Neuronal stem cell (in vitro differentiated cells): Measurements from ENCODE around the gene AMBRA1.
A peak's percentile ranks its signal among the peaks of the same experiment; 100 is the strongest.

Experiments used
- DNase-seq: peaks from one replicate; pipeline ENCODE4 v3.0.0-alpha.2; 2013; ENCODE audit warnings: low spot score
- H2AFZ ChIP-seq: one replicate; pipeline ENCODE4 v1.6.1; 2013; ENCODE audit warnings: mild to moderate bottlenecking, low read length, inconsistent platforms
- H2AK5ac ChIP-seq: 2 replicates; pipeline ENCODE4 v1.6.1; 2013; ENCODE audit warnings: low read depth, mild to moderate bottlenecking, inconsistent platforms, low read length, moderate library complexity, mixed read lengths
- H2BK120ac ChIP-seq: 2 replicates; pipeline ENCODE4 v1.6.1; 2013; ENCODE audit warnings: low read depth, mild to moderate bottlenecking, inconsistent platforms, low read length, moderate library complexity, mixed read lengths
- H2BK12ac ChIP-seq: one replicate; pipeline ENCODE4 v1.6.1; 2013; ENCODE audit warnings: low read length, inconsistent platforms
- H2BK15ac ChIP-seq: 2 replicates; pipeline ENCODE4 v1.6.1; 2013; ENCODE audit warnings: mild to moderate bottlenecking, low read length, inconsistent platforms, mixed read lengths
- H2BK5ac ChIP-seq: one replicate; pipeline ENCODE4 v1.6.1; 2013; ENCODE audit warnings: inconsistent platforms, mild to moderate bottlenecking, low read length, moderate library complexity
- H3K14ac ChIP-seq: one replicate; pipeline ENCODE4 v1.6.1; 2013; ENCODE audit warnings: low read length, inconsistent platforms
- H3K18ac ChIP-seq: 2 replicates; pipeline ENCODE4 v1.6.1; 2013; ENCODE audit warnings: low read length, inconsistent platforms
- H3K23ac ChIP-seq: 2 replicates; pipeline ENCODE4 v1.6.1; 2013; ENCODE audit warnings: low read depth, mild to moderate bottlenecking, mixed read lengths, low read length, inconsistent platforms; ENCODE audit not compliant: poor library complexity
- H3K27ac ChIP-seq: replicated peaks from 3 replicates; pipeline ENCODE4 v1.5.1; 2013; ENCODE audit warnings: low read length, inconsistent platforms
- H3K27me3 ChIP-seq, 3 experiments: 2 replicates each; pipeline ENCODE4 v1.6.1; 2013; ENCODE audit warnings: low read length in 3 of 3, mild to moderate bottlenecking in 2 of 3, inconsistent platforms in 1 of 3, low read depth in 1 of 3, mixed read lengths in 1 of 3, moderate library complexity in 1 of 3; ENCODE audit not compliant: control insufficient read depth in 3 of 3, insufficient read depth in 3 of 3
- H3K36me3 ChIP-seq, 2 donors: replicated peaks in 1 of 2; 2 replicates each; pipeline ENCODE4 v1.6.1; 2013; ENCODE audit warnings: low read length in 2 of 2; ENCODE audit not compliant: control insufficient read depth in 2 of 2, insufficient read depth in 2 of 2
- H3K4ac ChIP-seq: 2 replicates; pipeline ENCODE4 v1.6.1; 2013; ENCODE audit warnings: inconsistent platforms, mild to moderate bottlenecking, low read length, moderate library complexity
- H3K4me1 ChIP-seq, 2 donors: 1 replicate in 1 of 2; 2 replicates in 1 of 2; pipeline ENCODE4 v1.6.1; 2013; ENCODE audit warnings: low read length in 2 of 2, low read depth in 1 of 2; ENCODE audit not compliant: control insufficient read depth in 2 of 2, insufficient read depth in 1 of 2
- H3K4me2 ChIP-seq: one replicate; pipeline ENCODE4 v1.6.1; 2013; ENCODE audit warnings: mild to moderate bottlenecking, low read length, inconsistent platforms; ENCODE audit not compliant: insufficient read depth, poor library complexity, severe bottlenecking
- H3K4me3 ChIP-seq, 2 donors: 2 replicates each; pipeline ENCODE4 v1.5.1; 2013; ENCODE audit warnings: low read length in 2 of 2, mild to moderate bottlenecking in 2 of 2, inconsistent platforms in 1 of 2, moderate library complexity in 1 of 2
- H3K79me1 ChIP-seq: one replicate; pipeline ENCODE4 v1.6.1; 2013; ENCODE audit warnings: low read depth, mild to moderate bottlenecking, inconsistent platforms, low read length, moderate library complexity
- H3K9ac ChIP-seq: one replicate; pipeline ENCODE4 v1.6.1; 2013; ENCODE audit warnings: mild to moderate bottlenecking, low read depth, low read length, inconsistent platforms; ENCODE audit not compliant: poor library complexity
- H3K9me3 ChIP-seq, 2 donors: replicated peaks in 1 of 2; 2 replicates each; pipeline versions ENCODE3 to v1.6.1; 2013; ENCODE audit warnings: low read length in 2 of 2, mild to moderate bottlenecking in 2 of 2, inconsistent platforms in 1 of 2, low read depth in 1 of 2, mixed read lengths in 1 of 2, moderate library complexity in 1 of 2; ENCODE audit not compliant: control insufficient read depth in 2 of 2, insufficient read depth in 1 of 2
- H4K8ac ChIP-seq: one replicate; pipeline ENCODE4 v1.6.1; 2013; ENCODE audit warnings: low read depth, mild to moderate bottlenecking, inconsistent platforms, low read length, moderate library complexity
- H4K91ac ChIP-seq: one replicate; pipeline ENCODE4 v1.6.1; 2013; ENCODE audit warnings: low read length, low read depth, mild to moderate bottlenecking, inconsistent platforms; ENCODE audit not compliant: poor library complexity
- WGBS, 2 donors: extraction: QIAGEN DNeasy Blood & Tissue Kit; methylation state at CpG; one replicate each; pipeline ENCODE4 v1.1.7; 2013; ENCODE audit warnings: missing lambda C conversion rate in 2 of 2, mixed read lengths in 1 of 2; ENCODE audit not compliant: insufficient read length in 2 of 2, insufficient replicate concordance in 1 of 2; ENCODE audit errors: extremely low coverage in 2 of 2; 5-methylcytosine and 5-hydroxymethylcytosine counted together

AMBRA1 gene

DNA sequence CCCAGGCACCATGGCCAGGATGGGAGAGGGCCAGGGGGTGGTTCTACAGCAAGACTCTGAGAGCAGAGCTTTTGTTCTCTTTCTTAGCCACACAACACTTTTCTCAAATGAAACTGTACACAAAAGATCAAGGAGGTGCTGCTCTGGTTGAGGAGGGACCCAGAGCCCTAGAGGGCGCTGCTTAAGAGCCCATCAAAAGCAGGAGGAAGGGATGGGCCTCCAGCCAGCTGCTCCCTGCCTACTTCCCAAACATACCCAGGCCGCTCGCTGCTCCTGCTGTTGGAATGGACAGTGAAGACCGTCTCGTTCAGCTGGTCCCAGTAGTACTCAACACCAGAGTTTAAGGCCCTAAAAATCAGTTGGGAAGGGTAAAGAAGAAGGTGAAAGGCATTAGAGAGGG lies 183.8 kb downstream of the AMBRA1 start:
- no peak overlapping the region for H2AFZ ChIP-seq
- H3K4me2 ChIP-seq: no peak overlapping the region
- H2BK120ac ChIP-seq: no peak overlapping the region
- no peak for DNase-seq
- no peak overlapping the region for H3K27ac ChIP-seq
- H3K27me3 ChIP-seq: no peaks in the 10 kb centered on the region
- H2BK12ac ChIP-seq: peak overlapping the region; percentile 14
- no peak overlapping the region for H3K9ac ChIP-seq
- H3K79me1 ChIP-seq: no peaks in the 10 kb centered on the region
- no peak overlapping the region for H3K14ac ChIP-seq
- no peak overlapping the region for H3K18ac ChIP-seq
- WGBS, 2 donors: no CpG with 5 or more reads among the region's 5 CpGs
- H3K4me1 ChIP-seq: peaks cover 0 to 7% of the 10 kb centered on the region in 2 donors
- H2BK5ac ChIP-seq: no peak overlapping the region
- H3K4me3 ChIP-seq: no peak overlapping the region
- H3K9me3 ChIP-seq: no peaks in the 10 kb centered on the region
- H3K36me3 ChIP-seq: peaks cover 23 to 69% of the 10 kb centered on the region in 2 donors
- H4K8ac ChIP-seq: no peak overlapping the region
- no peak overlapping the region for H2AK5ac ChIP-seq
- no peak overlapping the region for H3K23ac ChIP-seq
- H4K91ac ChIP-seq: no peak overlapping the region
- H2BK15ac ChIP-seq: no peak overlapping the region
- H3K4ac ChIP-seq: no peak overlapping the region

DNA sequence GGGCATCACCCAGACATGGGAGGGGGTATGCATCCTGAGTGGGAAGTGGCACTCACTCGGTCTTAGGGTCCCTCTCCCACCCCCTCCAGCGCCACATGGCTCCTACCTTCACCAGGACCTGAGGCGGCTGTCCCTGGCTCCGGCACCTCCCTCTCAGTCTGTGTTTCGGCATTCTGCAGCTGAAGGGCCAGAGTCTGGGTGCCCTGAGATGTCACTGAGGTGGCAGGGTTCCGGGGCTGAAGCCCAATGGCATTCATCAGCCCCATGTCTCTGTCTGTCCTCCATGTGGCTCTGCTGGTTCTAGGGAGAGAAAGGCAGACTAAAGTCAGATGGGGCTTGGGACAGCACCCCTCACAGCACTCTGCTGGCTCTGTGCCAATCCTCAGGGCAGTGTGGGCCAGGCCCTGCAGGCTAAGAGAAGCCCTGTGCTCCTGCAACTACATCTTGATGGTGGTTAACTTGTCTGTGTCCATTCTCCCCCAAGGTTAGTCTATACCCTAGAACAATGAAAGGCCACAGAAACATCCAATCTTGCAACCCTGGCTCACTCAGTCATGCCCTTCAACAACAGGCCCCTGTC lies 185.3 kb downstream of the AMBRA1 start:
- Histone ChIP-seq H2BK15ac (no peak overlapping the region), H3K4me3 (no peak overlapping the region), H2BK5ac (peak overlapping the region; percentile 6), H2AFZ (no peak overlapping the region), H3K79me1 (no peaks in the 10 kb centered on the region), H3K9ac (no peak overlapping the region), H3K4me1 (peaks cover 0 to 5% of the 10 kb centered on the region in 2 donors), H3K4me2 (no peak overlapping the region), H4K91ac (no peak overlapping the region), H3K27me3 (no peaks in the 10 kb centered on the region), H2BK120ac (no peak overlapping the region), H3K27ac (no peak overlapping the region), H4K8ac (no peak overlapping the region), H2BK12ac (no peak overlapping the region), H3K18ac (no peak overlapping the region), H3K36me3 (peaks cover 21 to 69% of the 10 kb centered on the region in 2 donors), H3K14ac (no peak overlapping the region), H2AK5ac (no peak overlapping the region), H3K4ac (no peak overlapping the region), H3K23ac (no peak overlapping the region), H3K9me3 (no peaks in the 10 kb centered on the region)
- no CpG with 5 or more reads among the region's 6 CpGs for WGBS, 2 donors
- no peak for DNase-seq

GRCh38 chr11:46407635-46408034 lies 186.2 kb downstream of the AMBRA1 start:
- Histone ChIP-seq H2BK12ac (no peak overlapping the region), H3K27me3 (no peaks in the 10 kb centered on the region), H2AK5ac (no peak overlapping the region), H2AFZ (no peak overlapping the region), H3K36me3 (peaks cover 24 to 70% of the 10 kb centered on the region in 2 donors), H3K4ac (no peak overlapping the region), H4K8ac (no peak overlapping the region), H2BK120ac (no peak overlapping the region), H3K79me1 (no peaks in the 10 kb centered on the region), H3K4me1 (peaks cover 2 to 5% of the 10 kb centered on the region in 2 donors), H3K9ac (no peak overlapping the region), H3K4me2 (no peak overlapping the region), H3K23ac (no peak overlapping the region), H3K27ac (no peak overlapping the region), H2BK5ac (no peak overlapping the region), H4K91ac (no peak overlapping the region), H3K14ac (no peak overlapping the region), H3K18ac (no peak overlapping the region), H3K4me3 (no peak overlapping the region), H3K9me3 (no peaks in the 10 kb centered on the region), H2BK15ac (no peak overlapping the region)
- no CpG with 5 or more reads among the region's 10 CpGs for WGBS, 2 donors
- DNase-seq: no peak

DNA sequence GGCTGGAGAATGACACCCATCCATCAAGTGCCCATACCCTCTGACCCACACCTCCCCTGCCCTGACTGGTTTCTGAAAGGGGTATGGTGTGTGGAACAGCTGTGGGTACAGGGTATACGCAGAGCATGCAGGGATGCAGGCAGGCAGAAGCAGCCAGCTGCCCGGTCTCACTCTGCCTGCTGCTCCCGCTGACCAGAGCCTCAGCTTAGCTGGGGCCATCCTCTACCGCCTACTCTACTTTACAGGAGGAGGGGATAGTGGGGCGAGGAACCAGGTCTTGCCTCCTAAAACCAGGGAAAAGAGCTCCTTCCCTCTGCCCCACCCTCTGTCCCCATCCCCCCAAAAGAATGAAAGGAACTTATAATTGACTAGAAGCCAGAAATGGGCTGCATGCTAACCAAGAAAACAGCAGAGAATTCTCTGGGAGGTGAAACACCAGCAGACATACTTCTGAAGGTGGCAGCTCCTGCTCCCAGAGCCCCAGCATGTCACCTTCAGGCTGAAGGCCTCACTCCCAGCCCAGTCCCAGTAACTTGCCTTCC lies 189.3 kb downstream of the AMBRA1 start:
- Histone ChIP-seq H3K36me3 (peaks cover 25 to 70% of the 10 kb centered on the region in 2 donors), H4K91ac (no peak overlapping the region), H3K23ac (no peak overlapping the region), H3K9ac (no peak overlapping the region), H4K8ac (no peak overlapping the region), H3K4me1 (peaks cover 0 to 2% of the 10 kb centered on the region in 2 donors), H3K27ac (no peak overlapping the region), H3K18ac (no peak overlapping the region), H3K4ac (no peak overlapping the region), H3K9me3 (no peaks in the 10 kb centered on the region), H2BK15ac (no peak overlapping the region), H3K4me2 (no peak overlapping the region), H2BK12ac (no peak overlapping the region), H2BK120ac (no peak overlapping the region), H3K4me3 (peak overlapping the region in 1 of 2 donors; percentile 21), H2BK5ac (no peak overlapping the region), H3K79me1 (no peaks in the 10 kb centered on the region), H2AK5ac (no peak overlapping the region), H2AFZ (no peak overlapping the region), H3K27me3 (no peaks in the 10 kb centered on the region), H3K14ac (no peak overlapping the region)
- DNase-seq: no peak
- WGBS, 2 donors: no CpG with 5 or more reads among the region's 5 CpGs
